Prostate gland (tissue), 2 donors: ENCODE results near the gene NOP16.

Source experiments
- CTCF ChIP-seq, 4 experiments: fragments of 200-600 bp in 2 of 4; fragments of 450-650 bp in 2 of 4; sonication (generic) in 2 of 4; IDR thresholded peaks; 1 replicate in 3 of 4; 2 replicates in 1 of 4; pipeline ENCODE4 v1.5.1; 2016 to 2019; ENCODE audit warnings: antibody characterized with exemption in 4 of 4, mild to moderate bottlenecking in 2 of 4, moderate library complexity in 2 of 4
- POLR2AphosphoS5 ChIP-seq: sonication (generic); formaldehyde crosslinking; IDR thresholded peaks from one replicate; pipeline ENCODE4 v1.6.1; 2017; ENCODE audit warnings: antibody characterized with exemption

GRCh38 chr5:176369934-176370711 is 18.3 kb downstream of the NOP16 start:
- TF ChIP-seq CTCF (IDR thresholded peaks at IDR 0.05), result no peak
- no peak for TF ChIP-seq POLR2AphosphoS5
